Activated CD4-positive, CD25-positive, alpha-beta regulatory T cell treated with anti-CD3 and anti-CD28 coated beads, Interleukin-2, amount 50 U/mL, for 24 hours (primary cell): ENCODE results near the gene CMIP.

Experiments
- ATAC-seq, 2 donors: fragments of 150-1000 bp; cut with Tn5 transposase; one replicate each; pipeline ENCODE4 v1.10.0; 2021; ENCODE audit warnings: mild to moderate bottlenecking in 1 of 2, moderate library complexity in 1 of 2

The CMIP gene

GRCh38 chr16:81481207-81481821 lies 36.7 kb downstream of the CMIP start:
- peak; percentile 66 to 67 for ATAC-seq

GRCh38 chr16:81482329-81483063 lies 37.9 kb downstream of the CMIP start:
- ATAC-seq = no peak

GRCh38 chr16:81483064-81483969 lies 38.7 kb downstream of the CMIP start:
- ATAC-seq = no peak

- ATAC-seq = no peak
These were observed 39.5 kb downstream of the CMIP start for GRCh38 chr16:81483970-81484595.

GRCh38 chr16:81484908-81485624 lies 40.5 kb downstream of the CMIP start:
- ATAC-seq = no peak

GRCh38 chr16:81485824-81486539 lies 41.4 kb downstream of the CMIP start:
- no peak for ATAC-seq

GRCh38 chr16:81486540-81487061 lies 42.0 kb downstream of the CMIP start:
- no peak for ATAC-seq

GRCh38 chr16:81487301-81487720 lies 42.7 kb downstream of the CMIP start:
- no peak for ATAC-seq

GRCh38 chr16:81488687-81489411 lies 44.2 kb downstream of the CMIP start:
- no peak for ATAC-seq

GRCh38 chr16:81489547-81490267 lies 45.1 kb downstream of the CMIP start:
- no peak for ATAC-seq

GRCh38 chr16:81491541-81492188 lies 47.1 kb downstream of the CMIP start:
- no peak for ATAC-seq

- ATAC-seq = no peak
These were observed 47.7 kb downstream of the CMIP start for GRCh38 chr16:81492311-81492761.

- no peak for ATAC-seq
These were observed 48.6 kb downstream of the CMIP start for GRCh38 chr16:81492965-81493754.

- peak; percentile 89 to 91 for ATAC-seq
These were observed 49.3 kb downstream of the CMIP start for GRCh38 chr16:81493755-81494433.

GRCh38 chr16:81494434-81494806 lies 49.8 kb downstream of the CMIP start:
- ATAC-seq = no peak

- no peak for ATAC-seq
These were observed 50.3 kb downstream of the CMIP start for GRCh38 chr16:81494888-81495287.

GRCh38 chr16:81495321-81496234 lies 51.0 kb downstream of the CMIP start:
- no peak for ATAC-seq
